Uterus (tissue), 4 donors: Measurements from ENCODE around the gene ATAD5. TPM values are rescaled to one million over a fixed set of nuclear protein-coding genes. Genes with fewer than 3 reads are reported as not detected.
"Not testable (repeated sequence)": the region's sequence is repeated elsewhere in the genome, so short reads cannot be mapped to it uniquely, and the experiment has no call there.

Source experiments
- DNase-seq, 2 donors: peaks; one replicate each; pipeline ENCODE4 v3.0.0-alpha.2; 2019 to 2020
- H3K27ac ChIP-seq, 2 donors: fragments of 200-600 bp; sonication (generic); 1 replicate in 1 of 2; 2 replicates in 1 of 2; pipeline ENCODE4 v1.5.1; 2016 to 2018
- H3K27me3 ChIP-seq, 2 donors: fragments of 200-600 bp; sonication (generic); one replicate each; pipeline ENCODE4 v1.5.1; 2018 to 2019; ENCODE audit warnings: control low read depth in 1 of 2
- H3K36me3 ChIP-seq, 2 donors: fragments of 200-600 bp; sonication (generic); one replicate each; pipeline ENCODE4 v1.5.1; 2019; ENCODE audit warnings: control low read depth in 1 of 2
- H3K4me1 ChIP-seq, 2 donors: fragments of 200-600 bp; sonication (generic); one replicate each; pipeline ENCODE4 v1.5.1; 2018 to 2019; ENCODE audit warnings: control low read depth in 1 of 2
- H3K4me3 ChIP-seq, 2 donors: fragments of 200-600 bp; sonication (generic); 1 replicate in 1 of 2; 2 replicates in 1 of 2; pipeline ENCODE4 v1.5.1; 2018 to 2019; ENCODE audit warnings: mild to moderate bottlenecking in 1 of 2
- H3K9me3 ChIP-seq, 2 donors: fragments of 200-600 bp; sonication (generic); one replicate each; pipeline ENCODE4 v1.5.1; 2019; ENCODE audit warnings: control low read depth in 1 of 2
- POLR2A ChIP-seq, 2 donors: fragments of 450-650 bp; IDR thresholded peaks; one replicate each; pipeline ENCODE4 v1.6.1; 2016; ENCODE audit warnings: antibody characterized with exemption in 2 of 2, mild to moderate bottlenecking in 1 of 2, moderate library complexity in 1 of 2
- intact Hi-C: fragments of 100-400 bp; cut with DNase I; formaldehyde crosslinking; loops from one replicate; pipeline ENCODE4 v1.15.1; 2023; ENCODE audit warnings: low total_unique reads
- total RNA-seq, 4 donors: library from RNA; depleted of rRNA in 3 of 4; stranded (reverse); fragments of >200 nt in 3 of 4; gene quantifications; one replicate each; pipeline versions ENCODE4 v1.1.0 to v1.2.4, GENCODE V29; 2014 to 2023
- TF ChIP-seq, protein P1 (sequence below), 4 experiments: fragments of 200-600 bp in 2 of 4; fragments of 450-650 bp in 2 of 4; sonication (generic) in 2 of 4; IDR thresholded peaks; one replicate each; pipeline ENCODE4 v1.5.1; 2016 to 2019; ENCODE audit warnings: antibody characterized with exemption in 4 of 4, mild to moderate bottlenecking in 2 of 4, moderate library complexity in 1 of 4
- donor health status: DM: yes; HTN: yes; CAD: no.

Gene ATAD5
- total RNA-seq, 4 donors from 2014 or later, result 1.3 to 8.8 (median 5.2) TPM

DNA sequence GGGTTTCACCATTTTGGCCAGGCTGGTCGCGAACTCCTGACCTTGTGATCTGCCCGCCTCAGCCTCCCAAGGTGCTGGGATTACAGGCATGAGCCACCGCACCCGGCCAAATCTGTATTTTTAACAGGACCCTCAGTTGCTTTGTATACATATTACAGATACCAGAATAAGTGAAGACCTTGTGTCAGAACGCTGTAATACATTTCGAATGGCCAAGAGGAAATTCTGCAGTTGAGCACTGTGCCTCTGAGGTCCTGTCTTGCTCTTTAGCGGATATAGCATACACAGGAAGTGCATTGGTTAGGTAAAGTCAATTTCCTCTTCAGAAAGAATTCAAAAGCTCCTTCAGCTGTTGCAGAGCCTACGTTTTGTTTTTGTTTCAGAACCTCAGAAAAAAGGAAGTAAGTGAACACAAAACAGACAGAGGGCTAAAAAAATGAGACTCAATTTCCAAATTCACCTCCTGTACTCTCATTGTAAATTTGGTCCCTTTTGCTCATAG, 22.9 kb upstream of the ATAD5 start:
- Histone ChIP-seq H3K36me3 (no peaks in the 10 kb centered on the region), H3K27me3 (no peaks in the 10 kb centered on the region), H3K4me3 (no peak overlapping the region), H3K9me3 (no peaks in the 10 kb centered on the region), H3K4me1 (peaks cover 0 to 4% of the 10 kb centered on the region in 2 donors), H3K27ac (no peak overlapping the region)
- DNase-seq, result no peak
- TF ChIP-seq, protein P1, sequence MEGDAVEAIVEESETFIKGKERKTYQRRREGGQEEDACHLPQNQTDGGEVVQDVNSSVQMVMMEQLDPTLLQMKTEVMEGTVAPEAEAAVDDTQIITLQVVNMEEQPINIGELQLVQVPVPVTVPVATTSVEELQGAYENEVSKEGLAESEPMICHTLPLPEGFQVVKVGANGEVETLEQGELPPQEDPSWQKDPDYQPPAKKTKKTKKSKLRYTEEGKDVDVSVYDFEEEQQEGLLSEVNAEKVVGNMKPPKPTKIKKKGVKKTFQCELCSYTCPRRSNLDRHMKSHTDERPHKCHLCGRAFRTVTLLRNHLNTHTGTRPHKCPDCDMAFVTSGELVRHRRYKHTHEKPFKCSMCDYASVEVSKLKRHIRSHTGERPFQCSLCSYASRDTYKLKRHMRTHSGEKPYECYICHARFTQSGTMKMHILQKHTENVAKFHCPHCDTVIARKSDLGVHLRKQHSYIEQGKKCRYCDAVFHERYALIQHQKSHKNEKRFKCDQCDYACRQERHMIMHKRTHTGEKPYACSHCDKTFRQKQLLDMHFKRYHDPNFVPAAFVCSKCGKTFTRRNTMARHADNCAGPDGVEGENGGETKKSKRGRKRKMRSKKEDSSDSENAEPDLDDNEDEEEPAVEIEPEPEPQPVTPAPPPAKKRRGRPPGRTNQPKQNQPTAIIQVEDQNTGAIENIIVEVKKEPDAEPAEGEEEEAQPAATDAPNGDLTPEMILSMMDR (IDR thresholded peaks at IDR 0.05), result no peak
- TF ChIP-seq POLR2A (IDR thresholded peaks at IDR 0.05), result no peak
- intact Hi-C loops, result no loop called here

GRCh38 chr17:30809867-30810266, 21.9 kb upstream of the ATAD5 start:
- H3K36me3 ChIP-seq, result no peaks in the 10 kb centered on the region
- DNase-seq, result no peak
- intact Hi-C loops, result no loop called here
- peaks cover 0 to 4% of the 10 kb centered on the region in 2 donors for H3K4me1 ChIP-seq
- H3K9me3 ChIP-seq, result no peaks in the 10 kb centered on the region
- TF ChIP-seq POLR2A (IDR thresholded peaks at IDR 0.05), result no peak
- TF ChIP-seq, protein P1 (IDR thresholded peaks at IDR 0.05), result no peak
- H3K27ac ChIP-seq, result no peak overlapping the region
- H3K4me3 ChIP-seq, result no peak overlapping the region
- H3K27me3 ChIP-seq, result no peaks in the 10 kb centered on the region

DNA sequence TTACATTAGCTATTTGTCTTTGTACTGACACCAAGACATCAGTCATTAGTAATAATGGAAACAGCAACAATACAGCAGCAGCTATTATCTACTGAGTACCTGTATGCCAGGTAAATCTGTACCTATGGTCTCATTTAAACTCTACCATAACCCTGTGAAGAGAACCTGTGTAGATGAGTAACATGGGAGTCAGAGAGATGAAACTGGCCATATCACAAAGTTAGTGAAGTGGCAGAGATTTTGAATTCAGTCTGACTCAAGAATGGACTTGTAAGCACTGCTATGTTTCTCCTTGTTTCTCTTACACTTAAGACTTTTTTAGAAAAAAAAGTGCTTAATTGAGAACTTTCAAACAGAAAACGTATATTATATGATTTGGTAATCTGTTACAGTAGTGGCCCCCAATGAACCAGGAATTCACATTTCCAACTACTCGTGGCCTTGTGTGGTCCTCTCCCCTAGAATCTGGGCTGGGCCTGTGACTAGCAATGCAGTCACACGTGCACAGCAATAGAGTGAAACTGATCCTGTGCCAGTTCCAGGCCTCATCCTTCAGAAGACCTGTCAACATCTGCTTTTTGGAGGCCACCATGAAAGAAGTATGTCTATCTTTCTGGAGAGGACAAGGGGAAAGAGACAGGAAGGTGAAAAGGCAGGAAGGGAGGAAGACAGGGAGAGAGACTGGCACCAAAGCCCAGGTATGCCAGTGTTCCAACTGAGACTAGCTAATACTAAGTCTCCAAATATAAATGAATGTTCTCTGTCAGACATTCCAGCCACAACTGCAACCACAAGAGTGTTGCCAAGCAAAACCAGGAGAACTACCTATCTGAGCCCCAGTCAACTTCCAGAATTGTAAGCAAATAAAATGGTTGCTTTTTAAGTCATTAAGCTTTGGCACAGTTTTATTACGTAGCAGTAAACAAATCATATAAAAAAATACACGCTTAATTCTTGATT, 19.3 kb upstream of the ATAD5 start:
- DNase-seq, result no peak
- H3K27ac ChIP-seq, result no peak overlapping the region
- no peak overlapping the region for H3K4me3 ChIP-seq
- H3K9me3 ChIP-seq, result no peaks in the 10 kb centered on the region
- no peaks in the 10 kb centered on the region for H3K36me3 ChIP-seq
- intact Hi-C loops, result no loop called here
- no peaks in the 10 kb centered on the region for H3K27me3 ChIP-seq
- H3K4me1 ChIP-seq, result peaks cover 0 to 4% of the 10 kb centered on the region in 2 donors
- TF ChIP-seq, protein P1 (IDR thresholded peaks at IDR 0.05), result no peak
- no peak for TF ChIP-seq POLR2A (IDR thresholded peaks at IDR 0.05)

DNA sequence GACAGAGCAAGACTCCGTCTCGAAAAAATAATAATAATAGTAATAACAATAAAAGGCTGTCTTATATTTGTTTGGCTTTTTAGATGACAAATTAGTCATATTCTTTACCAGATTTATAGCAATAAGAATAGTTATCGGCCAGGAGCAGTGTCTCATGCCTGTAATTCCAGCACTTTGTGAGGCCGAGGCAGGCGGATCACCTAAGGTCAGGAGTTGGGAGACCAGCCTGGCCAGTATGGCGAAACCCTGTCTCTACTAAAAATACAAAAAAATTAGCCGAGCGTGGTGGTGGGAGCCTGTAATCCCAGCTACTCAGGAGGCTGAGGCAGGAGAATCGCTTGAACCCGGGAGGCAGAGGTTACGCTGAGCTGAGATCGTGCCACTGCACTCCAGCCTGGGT, 17.5 kb upstream of the ATAD5 start:
- H3K9me3 ChIP-seq, intact Hi-C loops, H3K36me3 ChIP-seq, H3K4me3 ChIP-seq, H3K4me1 ChIP-seq, H3K27ac ChIP-seq, H3K27me3 ChIP-seq, DNase-seq: not testable (repeated sequence)

GRCh38 chr17:30814860-30815259, 16.9 kb upstream of the ATAD5 start:
- intact Hi-C loops, DNase-seq, H3K36me3 ChIP-seq: not testable (repeated sequence)

DNA sequence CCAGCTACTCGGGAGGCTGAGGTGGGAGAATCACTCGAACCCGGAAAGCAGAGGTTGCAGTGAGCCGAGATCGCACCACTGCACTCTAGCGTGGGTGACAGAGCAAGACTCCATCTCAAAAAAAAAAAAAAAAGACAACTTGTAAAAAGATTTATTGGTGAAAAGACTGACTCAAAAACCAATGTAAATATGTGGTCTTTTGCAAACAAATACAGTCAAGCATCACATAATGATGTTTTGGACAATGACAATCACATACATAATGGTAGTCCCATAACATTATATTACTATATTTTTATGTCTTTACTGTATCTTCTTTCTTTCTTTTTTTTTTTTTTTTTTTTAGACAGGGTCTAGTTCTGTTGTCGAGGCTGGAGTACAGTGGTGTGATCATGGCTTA, 15.6 kb upstream of the ATAD5 start:
- H3K27me3 ChIP-seq, result no peaks in the 10 kb centered on the region
- H3K36me3 ChIP-seq, result no peaks in the 10 kb centered on the region
- H3K4me1 ChIP-seq, result peaks cover 0 to 4% of the 10 kb centered on the region in 2 donors
- no peak for DNase-seq
- intact Hi-C loops, result no loop called here
- no peak overlapping the region for H3K27ac ChIP-seq
- TF ChIP-seq, protein P1 (IDR thresholded peaks at IDR 0.05), result no peak
- TF ChIP-seq POLR2A (IDR thresholded peaks at IDR 0.05), result no peak
- no peaks in the 10 kb centered on the region for H3K9me3 ChIP-seq
- no peak overlapping the region for H3K4me3 ChIP-seq

More at GRCh38 chr17:30814860-30815259, 16.9 kb upstream of the ATAD5 start:
- not testable (repeated sequence) for H3K4me1 ChIP-seq, H3K4me3 ChIP-seq, H3K27ac ChIP-seq, H3K9me3 ChIP-seq, H3K27me3 ChIP-seq
